Glomerular endothelial cell (primary cell): ENCODE data around the gene CATSPER3. TPM values are rescaled to one million over a fixed set of nuclear protein-coding genes. Genes with fewer than 3 reads are reported as not detected.

Experiments
- DNase-seq: peaks from one replicate; pipeline ENCODE4 v3.0.0-alpha.2; 2011; ENCODE audit warnings: low read depth, low spot score; ENCODE audit errors: extremely low read depth
- total RNA-seq: library from RNA; depleted of rRNA; stranded (reverse); fragments of >200 nt; gene quantifications from 2 replicates; pipeline ENCODE4 v1.2.3, GENCODE V29; 2015

The CATSPER3 gene
- total RNA-seq, 1 donor from 2014 or later = not detected

DNA sequence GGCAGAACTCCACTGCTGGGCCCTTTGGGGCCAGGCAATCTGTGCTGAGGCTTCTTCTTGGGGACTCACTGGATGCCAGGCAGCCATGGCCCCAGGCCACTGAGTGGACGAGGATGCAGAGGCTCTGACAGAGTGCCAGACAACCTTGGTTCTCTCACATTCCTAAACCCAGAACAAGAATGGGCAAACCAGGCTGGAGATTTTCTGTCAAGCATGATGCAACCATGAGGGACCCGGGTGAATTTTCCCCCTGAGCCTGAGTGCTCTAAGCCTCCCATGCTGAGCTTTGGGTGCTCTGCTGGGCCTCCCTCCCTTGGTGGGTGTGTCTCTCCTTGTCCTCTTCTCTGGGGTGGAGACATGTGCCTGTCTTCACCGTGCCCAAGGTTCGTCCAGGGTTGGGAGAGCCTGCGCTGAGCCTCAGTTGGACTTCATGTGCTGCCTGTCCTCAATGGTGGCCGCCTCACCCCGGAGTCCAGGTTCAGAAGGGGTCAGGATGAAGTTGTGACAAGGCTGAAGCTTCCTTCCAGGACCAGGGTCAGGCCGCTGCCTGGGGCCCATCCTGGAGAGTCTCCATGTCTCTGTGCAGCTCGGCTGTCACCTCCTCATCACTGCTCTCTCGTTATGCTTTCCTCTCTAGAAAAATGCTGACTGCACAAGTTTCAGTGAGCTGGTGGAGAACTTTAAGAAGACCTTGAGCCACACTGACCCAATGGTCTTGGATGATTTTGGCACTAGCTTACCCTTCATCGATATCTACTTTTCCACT is 42.2 kb downstream of the CATSPER3 start:
- no peak for DNase-seq

DNA sequence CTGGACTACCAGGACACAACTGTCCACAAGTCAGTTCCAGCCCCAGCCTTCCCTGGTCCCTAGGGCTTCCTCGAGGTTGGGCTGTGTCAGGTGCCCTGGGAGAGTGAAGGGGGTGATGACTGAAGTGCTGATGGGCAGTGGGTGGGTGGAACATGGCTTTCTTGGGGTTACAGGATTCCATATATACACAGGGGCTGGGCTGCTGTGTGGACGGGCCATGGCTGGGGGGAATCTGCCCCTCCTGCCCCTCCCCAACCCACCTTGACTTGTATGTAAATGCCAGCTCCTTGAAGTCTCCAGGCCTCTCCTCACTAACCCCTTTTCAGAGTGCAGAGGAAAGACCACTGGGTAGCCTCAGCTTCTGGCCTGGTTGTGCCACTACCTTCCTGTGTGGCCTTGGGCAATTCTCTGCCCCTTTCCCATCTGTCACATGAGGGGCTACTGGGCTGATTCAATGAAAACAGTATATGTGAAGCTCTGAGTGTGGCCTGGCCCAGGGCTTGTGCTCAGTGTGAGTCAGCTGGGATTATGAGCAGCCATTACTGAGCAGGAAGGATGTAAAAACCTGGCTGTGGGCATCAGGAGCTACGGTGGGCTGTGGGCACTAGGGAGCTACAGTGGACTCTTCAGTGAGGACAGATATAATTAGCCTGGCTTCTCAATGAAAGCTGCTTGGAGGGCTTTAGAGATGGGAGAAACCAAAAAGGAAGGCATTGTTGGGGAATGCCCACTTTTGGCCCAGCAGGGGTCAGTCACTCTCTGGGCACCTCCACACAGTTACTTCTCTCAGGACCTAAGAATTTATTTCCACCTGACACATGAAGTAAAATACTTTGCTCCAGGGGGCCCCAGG is 43.0 kb downstream of the CATSPER3 start:
- DNase-seq = no peak

DNA sequence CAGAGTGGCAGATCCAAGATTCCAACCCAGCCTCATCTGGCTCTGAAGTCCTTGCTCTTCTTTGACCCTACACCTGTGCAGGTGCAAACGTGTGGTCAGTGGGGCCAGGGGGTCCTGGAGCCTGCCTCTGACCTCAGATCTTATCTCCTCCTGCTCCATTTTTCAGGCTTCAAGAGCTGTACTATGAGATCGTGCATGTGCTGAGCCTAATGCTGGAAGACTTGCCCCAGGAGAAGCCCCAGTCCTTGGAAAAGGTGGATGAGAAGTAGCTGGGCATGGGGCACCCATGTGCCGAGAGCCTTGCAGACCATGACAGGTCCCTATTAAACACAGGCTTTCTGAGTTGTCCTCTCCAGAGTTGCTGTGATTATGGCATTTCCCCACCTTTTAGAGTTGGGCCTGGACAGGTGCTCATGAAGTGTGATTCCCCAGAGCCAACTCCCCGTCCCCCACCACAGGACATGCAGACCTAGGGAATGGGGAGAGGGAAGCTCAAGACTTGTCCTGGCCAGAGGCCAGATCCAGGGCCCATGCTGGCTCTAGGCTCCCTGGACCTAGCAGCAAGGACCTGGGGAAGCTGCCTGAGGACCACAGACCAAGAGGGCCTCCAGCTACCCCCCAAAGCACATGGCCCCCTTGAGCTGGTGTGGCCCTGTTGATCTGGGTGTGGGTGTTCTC is 43.8 kb downstream of the CATSPER3 start:
- DNase-seq = no peak

DNA sequence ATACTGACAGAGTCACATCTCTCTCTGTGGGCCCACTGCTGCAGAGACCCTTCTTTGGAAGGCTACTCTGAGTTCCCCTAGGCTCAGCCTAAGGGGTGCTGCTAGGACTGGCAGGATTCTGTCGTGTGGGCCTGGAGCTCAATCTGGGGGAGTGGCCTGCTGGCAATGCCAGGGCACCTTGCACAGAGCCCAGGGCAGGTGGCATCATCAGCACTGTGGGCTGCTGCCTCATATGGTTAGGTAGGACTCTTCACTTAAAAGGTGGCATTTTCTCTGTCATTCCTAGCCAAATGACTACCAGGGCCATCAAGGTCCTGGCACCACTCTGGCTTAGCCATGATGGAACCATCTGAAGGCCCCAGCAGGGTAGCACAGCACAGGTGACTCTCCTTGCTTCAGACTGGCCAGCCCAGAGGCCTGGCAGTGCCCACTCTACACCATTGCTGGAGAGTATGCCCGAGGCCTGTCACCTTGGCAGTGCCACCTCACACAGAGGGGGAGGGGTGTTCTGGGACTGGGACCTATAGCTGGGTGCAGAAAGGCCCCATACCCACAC is 44.4 kb downstream of the CATSPER3 start:
- DNase-seq = no peak

DNA sequence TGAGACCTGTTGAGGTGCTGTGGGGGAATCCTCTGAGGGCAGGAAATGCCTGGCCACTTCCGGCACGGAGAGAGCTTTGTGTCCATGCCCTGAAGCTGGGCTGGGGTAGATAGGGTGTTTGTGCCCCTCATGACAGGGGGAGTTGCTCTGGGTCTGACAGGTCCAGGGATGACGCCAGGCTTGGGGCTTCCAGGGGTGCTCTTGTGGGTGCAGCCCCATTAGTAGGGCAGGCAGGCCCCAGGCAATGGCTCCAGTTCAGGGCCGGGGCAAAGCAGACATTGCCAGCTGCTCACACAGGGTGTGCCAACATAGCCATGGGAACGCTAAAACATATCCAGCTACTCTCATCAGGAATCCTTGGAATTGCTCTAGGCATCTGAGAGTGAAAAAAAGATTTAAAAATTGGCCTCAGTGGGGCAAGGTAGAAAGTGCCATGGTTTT is 45.3 kb downstream of the CATSPER3 start:
- DNase-seq = no peak

DNA sequence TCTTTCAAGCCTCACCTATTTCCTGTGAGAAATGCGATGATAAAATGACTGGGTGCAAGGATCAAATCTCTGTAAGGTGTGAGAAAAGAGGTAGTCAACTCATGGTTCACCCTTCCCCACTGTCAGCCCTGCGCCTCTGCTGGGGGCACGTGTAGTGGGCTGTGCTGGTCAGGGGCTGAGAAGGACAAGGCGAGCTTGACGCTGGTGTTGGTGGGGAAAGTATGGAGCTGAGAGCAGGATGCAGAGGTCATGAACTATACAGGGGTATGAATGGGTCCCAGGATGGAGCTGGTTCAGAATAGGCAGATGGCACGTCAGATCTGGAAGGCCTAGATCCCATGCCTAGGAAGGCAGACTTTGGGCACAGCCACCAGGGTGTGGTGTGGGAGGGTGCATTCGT is 45.7 kb downstream of the CATSPER3 start:
- no peak for DNase-seq

DNA sequence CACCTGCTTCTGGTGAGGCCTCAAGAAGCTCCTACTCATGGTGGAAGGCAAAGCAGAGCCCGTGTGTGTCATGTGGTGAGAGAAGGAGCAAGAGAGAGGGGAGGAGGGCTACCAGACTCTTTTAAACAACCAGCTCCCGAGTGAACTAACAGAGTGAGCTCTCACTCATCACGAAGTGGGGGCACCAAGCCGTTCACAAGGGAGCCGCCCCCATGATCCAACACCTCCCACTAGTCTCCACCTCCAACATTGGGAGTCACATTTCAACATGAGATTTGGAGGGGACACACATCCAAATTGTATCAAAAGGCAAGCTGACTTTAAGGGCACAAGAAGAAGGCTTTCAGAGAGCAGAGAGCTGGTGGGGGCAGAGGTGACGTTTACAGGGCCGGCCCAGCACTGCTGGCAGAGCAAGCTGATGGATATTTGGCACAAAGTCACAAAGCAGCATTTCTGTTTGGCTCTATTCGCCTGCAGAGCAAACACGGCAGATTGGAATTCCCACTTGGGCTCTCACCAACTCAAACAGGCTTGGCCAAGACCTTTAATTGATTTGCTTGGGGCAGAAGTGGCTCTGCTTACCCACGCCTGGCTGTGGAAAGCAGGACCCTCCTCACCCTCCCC is 46.4 kb downstream of the CATSPER3 start:
- no peak for DNase-seq

DNA sequence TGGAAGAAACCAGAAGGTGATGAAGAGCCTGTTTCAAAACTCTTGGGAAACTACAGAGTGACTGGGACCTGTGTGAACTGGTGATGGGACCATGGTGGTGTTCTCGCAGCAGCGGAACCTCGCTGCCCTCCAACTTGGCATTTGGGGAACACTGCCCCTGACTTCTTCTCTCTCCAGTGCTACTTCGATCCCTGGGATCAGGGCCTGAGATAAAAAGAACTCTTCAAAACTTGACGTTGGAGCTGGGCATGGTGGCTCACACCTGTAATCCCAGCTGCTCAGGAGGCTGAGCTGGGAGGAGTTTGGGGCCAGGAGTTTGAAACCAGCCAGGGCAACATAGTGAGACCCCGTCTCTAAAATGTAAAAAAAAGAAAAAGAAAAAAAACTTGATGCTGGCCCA is 48.2 kb downstream of the CATSPER3 start:
- no peak for DNase-seq

DNA sequence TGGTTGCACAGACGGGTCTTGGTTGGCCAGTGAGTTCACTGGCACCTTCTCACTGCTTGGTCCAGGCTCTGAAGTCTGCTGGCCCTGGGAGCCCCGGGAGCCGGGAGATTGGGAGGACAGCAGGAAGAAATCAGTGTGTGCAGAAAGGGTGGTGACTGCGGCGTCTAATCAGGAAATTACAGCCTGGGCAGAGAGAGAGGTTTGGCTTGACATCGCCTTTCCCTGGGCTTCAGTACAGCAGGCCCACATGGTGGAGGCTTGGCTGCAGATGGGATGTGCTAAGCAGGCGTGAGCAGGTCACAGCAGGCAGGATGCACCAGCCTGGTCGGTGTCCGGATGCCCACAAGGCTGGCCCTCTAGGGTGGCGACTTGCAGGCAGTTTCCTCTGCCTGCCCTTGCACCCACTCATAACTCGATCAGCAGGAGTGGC is 49.2 kb downstream of the CATSPER3 start:
- no peak for DNase-seq

DNA sequence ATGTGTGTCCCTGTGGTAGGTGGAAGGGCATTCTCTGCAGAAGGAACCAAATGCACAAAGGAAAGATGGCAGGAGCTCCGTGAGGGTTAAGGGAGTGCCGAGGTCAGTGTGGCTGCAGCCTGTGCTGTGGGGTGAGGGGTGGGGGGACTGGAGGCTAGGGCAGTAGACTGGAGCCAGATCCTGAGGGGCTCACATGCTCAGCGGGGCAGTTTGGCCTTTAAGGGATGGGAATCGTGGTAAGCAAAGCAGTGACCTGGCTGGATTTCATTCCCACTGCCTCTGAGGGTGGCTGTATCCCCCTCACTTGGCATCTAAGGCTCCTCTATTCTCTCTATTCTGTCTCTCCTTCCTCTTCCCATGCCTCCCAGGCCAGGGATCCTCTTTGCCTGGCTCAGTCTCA is 50.8 kb downstream of the CATSPER3 start:
- DNase-seq = no peak

DNA sequence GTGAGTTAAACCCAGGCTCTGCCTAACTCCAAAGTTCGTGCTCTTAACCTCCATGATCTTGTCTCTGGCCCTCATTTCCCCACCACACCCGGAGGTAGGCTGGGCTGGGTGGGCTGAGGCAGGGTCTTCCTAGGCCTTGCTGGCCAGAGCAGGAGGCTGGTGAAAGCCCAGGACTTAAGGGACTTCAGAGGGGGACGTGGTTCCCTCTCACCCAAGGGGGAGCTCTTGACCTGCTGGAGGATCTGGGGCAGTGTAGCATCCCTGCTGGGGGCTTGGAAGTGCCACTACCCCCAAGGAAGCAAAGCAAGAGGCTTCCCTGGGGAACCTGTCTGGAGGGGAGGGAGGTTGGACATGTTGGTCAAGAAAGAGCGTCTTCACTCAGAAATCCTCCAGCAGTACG is 51.6 kb downstream of the CATSPER3 start:
- no peak for DNase-seq

DNA sequence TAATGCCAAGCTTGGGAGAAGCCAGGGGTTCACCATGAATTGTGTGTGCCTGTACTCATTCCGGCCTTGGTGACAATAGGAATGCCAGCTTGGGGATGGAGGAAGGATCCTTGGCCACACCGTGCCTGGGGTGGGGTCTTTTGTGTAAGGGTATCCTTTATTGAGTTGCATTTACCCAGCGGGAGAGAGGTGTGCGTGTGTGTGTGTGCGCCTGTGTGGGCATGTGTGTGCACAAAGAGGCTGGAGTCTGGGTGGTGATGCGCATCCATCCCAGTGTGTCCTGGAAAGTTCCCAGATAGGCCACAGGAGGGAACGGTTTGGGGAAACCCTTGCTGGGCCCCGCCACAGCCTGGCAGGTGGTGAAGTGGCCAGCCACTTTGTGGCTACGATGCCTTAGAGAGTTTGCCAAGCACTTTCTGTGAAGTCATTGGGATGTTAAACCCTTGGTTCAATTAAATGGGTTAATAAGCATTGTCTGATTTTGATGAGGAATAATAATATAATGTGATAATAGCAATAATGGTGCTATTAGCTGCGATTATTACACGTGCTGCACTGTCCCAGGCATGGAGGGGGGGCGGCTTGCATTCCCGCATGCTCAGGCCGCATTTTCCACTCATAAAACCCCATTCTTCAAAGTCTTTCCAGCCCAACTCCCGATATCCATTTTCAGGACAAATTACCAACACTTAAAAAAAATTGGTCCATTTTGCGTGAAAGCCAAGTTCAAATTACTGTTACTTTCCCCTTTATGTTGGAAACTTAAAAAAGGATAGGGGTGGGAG is 52.6 kb downstream of the CATSPER3 start:
- no peak for DNase-seq

DNA sequence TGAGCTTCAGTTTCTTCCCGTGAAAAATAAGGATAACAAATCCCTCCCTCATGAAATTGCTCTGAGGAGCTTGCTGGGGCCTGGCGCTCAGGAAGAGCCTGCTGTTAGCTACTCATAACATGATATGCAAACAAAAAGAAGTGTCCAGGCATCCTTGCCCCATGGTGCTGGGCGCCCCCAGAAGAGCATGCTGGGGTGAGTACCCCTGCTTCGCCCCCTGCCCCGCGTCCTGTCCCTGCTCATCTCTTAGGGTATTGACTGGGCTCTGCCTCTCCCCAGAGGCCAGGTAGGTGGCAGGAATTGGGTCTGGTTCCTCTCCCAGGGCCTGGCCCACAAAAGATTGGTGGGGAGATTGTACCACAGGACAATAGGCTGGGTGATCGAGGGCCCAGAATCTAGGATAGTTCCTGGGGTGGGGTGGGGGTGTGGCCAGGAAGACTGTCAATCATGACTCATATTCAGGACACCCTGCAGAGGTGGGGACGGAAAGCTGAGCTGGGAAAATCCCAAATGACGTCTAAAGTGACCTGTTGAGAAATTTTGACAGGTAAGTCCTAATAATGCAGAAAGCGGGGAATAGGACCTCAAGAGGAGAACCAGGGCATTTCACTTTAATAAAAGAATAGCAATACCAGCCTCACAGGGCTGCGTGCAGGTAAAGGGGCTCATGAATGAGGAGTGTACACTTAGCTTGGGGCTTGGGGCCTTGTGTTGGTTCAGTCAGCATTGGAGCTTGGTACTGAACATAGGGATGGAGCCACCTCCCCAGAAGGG is 57.4 kb downstream of the CATSPER3 start:
- DNase-seq = no peak

DNA sequence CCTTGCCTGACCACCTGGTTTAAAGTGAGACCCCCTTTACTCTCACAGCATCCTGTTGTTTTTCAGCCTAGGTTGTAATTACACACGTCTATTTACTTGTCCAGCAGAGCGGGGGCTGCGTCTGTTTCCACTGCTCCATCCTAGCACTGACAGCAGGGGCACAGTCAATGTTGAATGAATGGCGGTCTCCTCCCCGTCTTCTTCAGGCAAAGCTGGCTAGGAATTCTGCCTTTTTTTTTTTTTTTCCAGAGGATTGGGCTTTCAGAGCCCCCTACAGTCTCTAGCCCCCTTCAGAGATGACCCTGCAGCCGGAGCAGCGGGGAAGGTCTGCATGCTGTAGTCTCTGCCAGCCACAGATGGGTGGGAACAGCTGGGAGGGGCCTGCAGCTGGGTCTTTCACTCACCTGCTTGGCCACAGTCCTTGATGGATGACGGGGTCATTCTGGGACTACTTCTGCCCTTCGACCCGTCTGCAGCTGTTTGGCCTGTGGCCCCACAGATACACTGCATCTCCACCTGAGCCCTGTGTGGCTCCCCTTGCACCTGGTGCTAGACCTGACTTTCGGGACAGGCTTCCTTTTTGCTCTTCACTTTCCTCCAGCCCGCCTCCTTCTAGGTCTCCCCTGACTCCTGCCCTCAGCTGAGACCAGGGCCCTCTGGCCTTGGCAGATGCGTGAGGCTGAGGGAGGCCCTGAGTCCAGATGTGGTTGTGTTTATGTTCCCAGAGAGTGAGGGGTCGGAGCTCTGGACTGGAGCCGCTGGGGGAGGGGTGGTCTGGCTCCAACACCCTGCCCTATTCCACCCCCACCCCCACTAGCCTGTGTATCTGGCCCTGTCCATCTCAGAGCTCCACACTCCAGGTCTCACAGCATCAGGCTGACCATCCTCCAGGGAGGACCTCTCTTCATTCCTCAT is 58.3 kb downstream of the CATSPER3 start:
- DNase-seq = no peak

DNA sequence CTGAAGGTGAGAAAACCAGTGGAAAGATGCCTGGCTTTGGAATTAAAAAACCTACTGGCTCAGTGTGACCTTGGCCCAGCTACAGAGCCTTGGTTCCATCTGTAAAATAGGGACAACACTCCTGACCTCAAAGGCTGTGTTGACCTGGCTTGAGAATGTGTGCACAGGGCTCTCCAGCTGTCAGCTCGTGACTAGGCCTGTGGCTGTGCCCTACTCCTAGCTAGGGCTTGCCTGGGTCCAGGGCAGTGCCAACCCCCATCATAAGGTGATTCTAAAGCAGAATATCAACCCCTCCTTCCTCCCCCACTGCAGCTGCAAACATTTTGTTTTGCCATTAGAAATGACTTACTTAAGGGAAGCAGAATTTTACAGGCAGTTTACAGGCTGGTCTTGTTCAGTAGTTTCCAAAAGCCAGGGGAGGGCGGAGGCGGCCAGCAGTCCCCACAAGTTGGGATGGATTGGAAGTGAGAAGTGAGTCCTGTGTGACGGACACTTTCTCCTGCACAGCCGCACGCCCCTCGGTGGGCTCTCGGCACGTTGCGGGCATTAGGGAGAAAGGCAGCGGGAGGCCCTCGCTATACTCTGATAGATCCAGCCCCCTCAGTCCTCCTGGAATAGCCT is 59.0 kb downstream of the CATSPER3 start:
- DNase-seq = no peak

DNA sequence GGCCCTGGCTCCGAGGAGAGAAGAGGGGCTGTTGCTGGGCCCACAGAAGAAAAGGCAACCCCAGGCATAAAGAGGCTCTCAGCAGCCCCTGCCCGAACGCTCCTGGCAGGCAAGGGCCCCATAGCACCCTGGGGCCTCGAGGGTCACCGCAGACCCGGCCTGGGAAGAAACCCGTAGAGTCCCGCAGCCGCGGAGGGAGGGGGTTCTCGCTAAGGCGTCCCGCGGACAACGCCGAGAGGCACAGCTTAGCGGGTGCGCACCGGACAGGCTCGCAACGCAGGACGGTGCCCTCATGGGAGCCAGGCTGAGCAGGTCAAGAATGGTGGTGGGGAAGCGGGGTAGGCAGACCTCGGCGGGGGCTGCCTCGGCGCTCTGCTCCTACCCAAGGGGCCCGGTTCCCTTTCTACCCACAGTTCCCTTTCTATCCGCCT is 59.6 kb downstream of the CATSPER3 start:
- DNase-seq = no peak
